SW480 (cell line): Measurements from ENCODE around the gene CSNK2A1.
"Not testable (repeated sequence)": the region's sequence is repeated elsewhere in the genome, so short reads cannot be mapped to it uniquely, and the experiment has no call there.

Source experiments
- DNase-seq: peaks from one replicate; pipeline ENCODE4 v3.0.0-alpha.2; 2016; ENCODE audit warnings: low spot score

Gene CSNK2A1

DNA sequence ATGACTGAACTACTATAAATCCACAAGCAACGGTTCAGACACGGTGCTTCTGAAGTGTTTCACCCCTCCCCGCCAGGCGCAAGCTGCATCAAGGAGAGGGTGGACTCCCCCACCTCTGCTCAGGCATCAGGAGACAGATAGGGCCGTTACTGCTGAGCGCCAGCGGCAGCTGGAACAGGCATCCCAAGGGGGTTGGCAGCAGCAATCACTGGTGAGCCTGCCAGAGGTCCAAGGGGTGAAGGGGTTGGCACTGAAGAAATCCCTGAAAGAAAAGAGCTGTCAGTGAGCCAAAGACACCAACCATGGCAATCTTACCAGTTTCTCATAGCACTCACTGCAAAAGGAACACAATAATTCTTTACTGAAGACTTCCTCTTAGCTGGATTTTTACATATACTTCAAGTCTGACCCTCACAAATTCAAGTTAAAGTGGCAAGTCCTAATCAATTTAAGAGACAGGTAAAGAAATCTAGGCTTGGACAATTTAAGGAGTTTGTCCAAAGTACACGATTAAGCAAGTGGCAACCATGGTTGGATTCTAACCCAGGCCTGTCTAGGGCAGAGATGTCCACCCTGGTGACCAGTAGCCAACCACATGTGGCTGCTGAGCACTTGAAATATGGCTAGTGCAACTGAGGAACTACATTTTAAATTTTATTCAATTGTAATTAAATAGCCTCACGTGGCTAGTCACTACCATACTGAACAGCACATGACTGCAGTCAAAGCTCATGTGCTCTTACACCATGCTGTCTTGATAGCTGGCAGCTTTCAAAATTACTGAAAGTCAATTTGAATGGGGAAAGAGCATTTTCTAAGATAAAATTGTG is 59.6 kb downstream of the CSNK2A1 start:
- DNase-seq, result no peak

GRCh38 chr20:481167-481566 is 62.4 kb downstream of the CSNK2A1 start:
- no peak for DNase-seq

DNA sequence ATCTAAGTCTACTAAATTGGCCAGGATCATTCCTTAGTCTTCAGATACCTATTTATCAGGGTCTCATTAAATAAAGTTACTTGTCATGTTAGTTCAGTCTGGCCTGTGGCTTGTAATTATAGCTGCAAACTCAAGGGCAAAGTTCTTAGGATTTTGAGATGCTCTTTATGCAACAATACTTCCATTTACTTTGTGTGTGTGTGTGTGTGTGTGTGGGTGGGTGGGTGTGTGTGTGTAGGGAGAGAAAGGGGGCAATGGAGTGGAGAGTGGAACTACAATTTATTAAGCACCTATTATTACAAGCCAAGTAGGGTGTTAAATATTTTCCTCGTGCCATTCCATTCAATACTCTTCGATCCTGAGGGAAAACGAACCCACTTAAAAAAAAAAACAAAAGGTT is 63.5 kb downstream of the CSNK2A1 start:
- no peak for DNase-seq

- no peak for DNase-seq
Measured at GRCh38 chr20:479487-479886, 64.1 kb downstream of the CSNK2A1 start.

DNA sequence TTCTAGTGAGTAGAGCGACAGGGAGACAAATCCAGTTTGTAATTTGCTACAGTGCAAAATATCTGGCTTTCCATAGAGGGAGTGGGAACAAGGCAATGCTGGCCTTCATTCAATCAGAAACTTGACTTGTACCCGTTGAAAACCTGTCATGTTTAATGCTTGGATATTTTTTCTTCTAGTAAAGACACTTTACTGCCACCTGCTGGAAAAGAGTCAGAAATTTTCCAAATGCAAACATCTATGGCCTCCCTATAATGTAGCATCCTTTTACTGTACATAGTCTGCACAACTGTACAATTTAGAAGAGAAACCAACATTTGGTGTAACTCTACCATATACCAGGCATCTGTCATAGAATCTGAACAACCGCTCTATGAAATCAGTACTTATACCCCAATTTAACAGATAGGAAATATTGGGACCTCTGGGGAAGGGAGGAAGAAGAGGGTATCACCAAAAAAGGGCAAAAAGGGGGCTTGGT is 64.6 kb downstream of the CSNK2A1 start:
- DNase-seq, result peak; percentile 80

DNA sequence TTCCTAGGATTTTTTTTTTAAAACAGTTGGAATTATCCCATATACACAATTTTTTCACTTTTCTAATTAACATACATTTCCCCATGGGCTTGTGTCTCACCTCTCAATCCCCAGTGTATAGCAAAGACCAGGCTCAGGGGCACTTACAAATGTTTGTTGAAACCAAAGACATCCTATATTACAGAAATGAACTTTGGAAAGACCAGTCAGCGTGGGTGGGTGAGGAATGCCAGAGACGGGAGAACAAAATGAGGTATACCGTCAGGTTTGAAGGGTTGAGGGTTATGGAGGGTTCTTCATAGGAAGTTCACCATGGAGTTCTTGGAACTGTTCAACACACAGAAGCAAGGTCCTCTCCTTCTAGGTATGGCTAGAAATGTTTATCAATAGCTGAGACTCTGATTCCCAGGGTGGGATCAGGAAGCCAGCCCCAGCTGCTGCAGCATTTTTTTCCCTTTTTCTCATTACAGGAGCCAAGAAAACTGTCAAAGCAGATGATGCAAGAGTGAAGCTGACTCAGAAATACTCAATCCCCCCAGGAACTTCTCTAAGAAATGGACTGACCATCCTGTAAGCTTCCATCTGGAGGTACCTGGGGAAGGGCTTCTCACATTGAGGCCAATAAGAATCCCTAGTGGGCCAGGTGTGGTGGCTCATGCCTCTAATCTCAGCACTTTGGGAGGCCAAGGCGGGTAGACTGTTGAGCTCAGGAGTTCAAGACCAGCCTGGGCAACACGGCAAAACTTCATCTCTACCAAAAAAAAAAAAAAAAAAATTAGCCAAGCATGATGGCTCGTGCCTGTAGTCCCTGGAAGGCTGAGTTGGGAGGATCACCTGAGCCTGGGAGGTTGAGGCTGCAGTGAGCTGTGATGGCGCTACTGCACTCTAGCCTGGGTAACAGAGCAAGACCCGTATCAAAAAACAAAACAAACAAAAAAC is 65.3 kb downstream of the CSNK2A1 start:
- no peak for DNase-seq

DNA sequence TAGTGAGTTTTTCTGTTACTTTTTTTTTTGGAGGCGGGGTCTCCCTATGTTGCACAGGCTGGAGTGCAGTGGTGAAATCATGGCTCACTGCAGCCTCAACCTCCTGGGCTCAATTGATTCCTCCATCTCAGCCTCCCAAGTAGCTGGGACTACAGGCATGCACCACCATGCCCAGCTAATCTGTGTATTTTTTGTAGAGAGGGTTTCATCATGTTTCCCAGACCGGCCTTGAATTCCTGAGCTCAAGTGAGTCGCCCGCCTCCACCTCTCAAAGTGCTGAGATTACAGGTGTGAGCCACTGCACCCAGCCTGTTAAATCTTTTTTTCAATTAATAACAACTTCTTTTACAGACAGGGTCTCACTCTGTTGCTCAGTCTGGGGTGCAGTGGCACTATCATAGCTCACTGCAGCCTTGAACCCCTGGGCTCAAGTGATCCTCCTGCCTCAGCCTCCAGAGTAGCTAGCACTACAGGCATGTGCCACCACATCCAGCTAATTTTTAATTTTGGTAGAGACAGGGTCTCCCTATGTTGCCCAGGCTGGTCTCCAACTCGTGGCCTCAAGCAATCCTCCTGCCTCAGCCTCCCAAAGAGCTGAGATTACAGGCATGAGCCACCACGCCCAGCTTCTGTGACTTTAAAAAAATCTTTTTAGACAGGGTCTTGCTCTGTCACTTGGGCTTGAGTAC is 66.9 kb downstream of the CSNK2A1 start:
- not testable (repeated sequence) for DNase-seq

DNA sequence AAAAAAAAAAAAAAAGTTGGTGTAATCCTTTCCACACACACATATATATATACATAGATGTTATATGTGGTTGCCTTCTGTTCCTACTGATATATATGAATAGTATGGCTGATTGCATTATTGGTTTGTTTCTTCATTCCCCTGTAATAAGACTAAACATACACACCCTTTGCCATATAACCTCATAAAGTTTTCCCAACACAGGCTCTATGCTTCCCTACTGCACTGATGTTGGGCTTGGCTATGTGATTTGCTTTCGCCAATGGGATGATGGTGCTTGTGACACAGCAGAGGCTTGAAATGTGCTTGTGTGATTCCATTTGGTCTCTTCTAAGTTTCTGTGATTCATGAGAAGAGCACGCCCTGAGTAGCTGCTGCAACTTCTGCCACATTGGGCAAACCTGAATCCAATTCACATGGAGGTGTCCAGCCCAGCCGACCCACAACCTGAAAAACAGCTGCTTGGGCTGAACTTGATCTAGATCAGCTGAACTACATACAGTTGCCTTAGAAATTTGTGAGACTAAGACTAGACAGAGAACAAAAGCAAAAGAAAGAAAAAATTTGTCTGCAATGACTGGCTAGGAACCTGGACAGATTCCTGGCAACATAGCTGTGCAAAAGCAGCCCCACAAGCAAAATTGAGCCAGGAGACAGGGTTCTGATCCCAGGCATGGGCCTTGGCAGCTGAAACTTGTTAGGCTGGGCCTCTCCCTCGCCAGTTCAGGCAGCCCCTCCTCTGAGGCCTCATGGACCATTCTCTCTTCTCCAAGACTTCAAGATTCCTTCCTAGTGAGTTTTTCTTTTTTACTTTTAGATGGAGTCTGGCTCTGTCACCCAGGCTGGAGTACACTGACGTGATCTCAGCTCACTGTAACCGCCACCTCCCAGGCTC is 67.9 kb downstream of the CSNK2A1 start:
- DNase-seq, result no peak

- DNase-seq, result no peak
Measured at GRCh38 chr20:474581-474980, 69.0 kb downstream of the CSNK2A1 start.

- no peak for DNase-seq
Measured at GRCh38 chr20:472889-473292, 70.7 kb downstream of the CSNK2A1 start.

DNA sequence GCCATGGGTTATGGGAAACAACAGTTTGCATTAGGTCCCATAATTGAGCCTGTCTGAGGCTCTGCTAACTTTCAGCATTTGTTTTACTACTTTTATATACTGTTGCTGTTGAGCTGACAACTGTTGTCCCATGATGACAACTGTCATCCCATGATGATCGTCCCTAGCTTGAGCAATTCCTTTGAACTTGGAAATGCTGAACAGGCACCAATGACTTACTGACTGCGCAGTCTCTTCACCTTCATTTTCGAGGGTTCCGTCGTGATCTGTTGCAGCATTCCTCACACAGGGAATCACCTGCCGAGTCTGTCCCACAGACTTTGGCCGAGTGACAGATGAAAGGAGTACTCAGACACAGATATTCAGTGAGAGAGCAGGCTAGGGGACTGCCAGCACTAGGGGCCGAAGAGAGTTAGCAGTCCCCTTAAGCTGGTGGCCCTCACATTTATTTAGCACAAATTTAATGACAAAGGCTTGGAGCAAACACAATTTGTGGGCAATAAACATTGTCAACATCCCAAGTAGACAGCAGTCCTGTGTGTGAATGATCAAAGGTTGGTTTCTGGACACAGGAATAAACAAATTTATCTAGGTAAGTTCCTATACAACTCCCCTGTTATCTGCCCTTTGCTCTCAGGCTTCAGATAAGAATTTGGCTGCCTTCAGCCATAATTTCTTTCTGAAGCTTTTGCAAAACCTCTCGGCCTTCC is 71.3 kb downstream of the CSNK2A1 start:
- no peak for DNase-seq

DNA sequence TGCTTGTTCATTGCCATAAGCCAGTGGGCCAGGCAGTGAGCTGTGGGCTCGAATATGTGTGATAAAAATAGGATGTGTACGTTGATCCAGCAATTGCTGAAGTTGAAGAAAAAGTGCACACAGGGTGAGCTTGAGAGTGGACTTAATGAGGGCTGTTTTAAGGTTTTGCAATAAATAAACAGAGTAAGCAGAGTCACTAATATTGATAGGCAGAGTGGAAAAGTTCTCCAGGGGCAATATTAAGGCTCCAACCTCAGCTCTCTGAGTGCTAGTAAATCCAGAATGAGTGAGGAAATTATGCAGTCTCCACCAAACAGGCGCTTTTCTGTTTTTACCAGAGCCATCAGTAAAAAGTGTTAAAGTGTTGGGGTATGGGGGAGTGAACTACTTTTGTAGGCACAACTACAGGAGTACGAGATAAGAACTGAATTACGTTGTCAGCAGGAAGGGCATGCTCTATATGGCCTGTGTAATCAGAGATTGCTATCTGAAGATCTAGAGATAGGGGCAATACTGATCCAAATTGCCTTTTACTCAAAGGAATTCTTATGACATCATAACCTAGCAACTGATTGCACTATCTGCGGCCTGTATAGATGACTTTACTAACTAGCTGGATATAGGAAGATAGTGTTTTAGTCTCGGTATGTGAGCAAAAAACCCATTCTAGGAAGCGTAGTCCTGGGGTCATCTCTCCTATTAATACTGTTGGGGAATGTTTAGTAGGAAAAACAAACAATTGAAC is 73.7 kb downstream of the CSNK2A1 start:
- DNase-seq, result no peak

DNA sequence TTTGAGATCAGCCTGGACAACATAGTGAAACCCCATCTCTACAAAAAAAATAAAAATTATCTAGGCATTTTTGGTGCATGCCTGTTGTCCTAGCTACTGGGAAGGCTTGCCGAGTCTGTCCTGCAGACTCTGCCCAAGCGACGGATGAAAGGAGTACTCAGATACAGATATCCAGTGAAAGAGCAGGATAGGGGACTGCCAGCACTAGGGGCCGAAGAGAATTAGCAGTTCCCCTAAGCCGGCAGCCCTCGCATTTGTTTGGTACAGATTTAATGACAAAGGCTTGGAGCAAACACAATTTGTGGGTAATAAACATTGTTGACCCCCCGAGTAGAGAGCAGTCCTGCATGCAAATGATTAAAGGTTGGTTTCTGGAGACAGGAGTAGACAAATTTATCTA is 75.8 kb downstream of the CSNK2A1 start:
- DNase-seq, result no peak

- DNase-seq, result peak; percentile 88
Measured at GRCh38 chr20:462199-462991, 81.2 kb downstream of the CSNK2A1 start, which contains the start of gene TBC1D20. TBC1D20 (minus strand) TSS chr20:462533; CDS start chr20:462405, 128 bp downstream.

- peak; percentile 54 for DNase-seq
Measured at GRCh38 chr20:461254-462198, 82.1 kb downstream of the CSNK2A1 start.

GRCh38 chr20:460707-461106 is 82.9 kb downstream of the CSNK2A1 start:
- DNase-seq, result no peak

GRCh38 chr20:460180-460579 is 83.4 kb downstream of the CSNK2A1 start:
- no peak for DNase-seq

DNA sequence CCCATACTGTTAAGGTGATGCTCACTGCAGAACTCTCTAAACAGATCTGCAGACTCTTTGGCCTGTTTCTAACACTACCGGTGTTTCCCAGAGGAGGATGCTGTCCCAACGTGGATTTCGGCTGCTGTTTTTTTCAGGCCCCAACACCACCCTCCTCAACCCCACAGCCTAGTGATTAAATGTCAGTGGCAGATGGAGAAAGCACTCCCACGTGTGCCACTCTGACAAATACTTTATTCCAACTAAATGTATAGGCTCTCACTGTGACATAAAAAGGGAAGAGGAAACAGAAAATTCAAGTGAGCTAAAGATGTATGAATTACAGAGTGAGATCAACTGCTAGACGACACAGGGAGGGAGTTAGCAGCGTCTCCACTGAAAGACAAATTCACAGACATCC is 84.8 kb downstream of the CSNK2A1 start:
- no peak for DNase-seq
